HUES64 (cell line): ENCODE measurements around the gene AQP7.

ENCODE experiments used
- H3K27ac ChIP-seq: 2 replicates; pipeline ENCODE4 v1.7.0; 2013; ENCODE audit warnings: low read depth, low read length, inconsistent platforms
- H3K27me3 ChIP-seq: 2 replicates; pipeline ENCODE4 v1.6.1; 2013; ENCODE audit warnings: mild to moderate bottlenecking, low read length; ENCODE audit not compliant: insufficient read depth
- H3K36me3 ChIP-seq: 2 replicates; pipeline ENCODE4 v1.6.1; 2013; ENCODE audit warnings: mild to moderate bottlenecking, low read length; ENCODE audit not compliant: insufficient read depth
- H3K4me1 ChIP-seq: 2 replicates; pipeline ENCODE4 v1.6.1; 2013; ENCODE audit warnings: mild to moderate bottlenecking, low read length, moderate library complexity; ENCODE audit not compliant: insufficient read depth
- H3K4me3 ChIP-seq: 2 replicates; pipeline ENCODE4 v1.5.1; 2013; ENCODE audit warnings: mild to moderate bottlenecking, low read length, moderate library complexity
- H3K9ac ChIP-seq: 2 replicates; pipeline ENCODE4 v1.6.1; 2013; ENCODE audit warnings: mild to moderate bottlenecking, low read depth, low read length
- H3K9me3 ChIP-seq: 2 replicates; pipeline ENCODE4 v1.6.1; 2013; ENCODE audit warnings: low read depth, low read length; ENCODE audit not compliant: insufficient read depth
- WGBS: fragments of 150-250, 120-280 bp; methylation state at CpG from one replicate; pipeline ENCODE4 v1.1.7; 2013; ENCODE audit warnings: missing lambda C conversion rate; 5-methylcytosine and 5-hydroxymethylcytosine counted together

AQP7 gene

GRCh38 chr9:33340186-33340585, 62.2 kb downstream of the AQP7 start:
- WGBS, result 94% methylated on average over 3 of the region's 3 CpGs
- Histone ChIP-seq H3K27ac (no peak overlapping the region), H3K9me3 (peaks cover 33% of the 10 kb centered on the region), H3K9ac (no peak overlapping the region), H3K4me3 (no peak overlapping the region), H3K36me3 (peaks cover 80% of the 10 kb centered on the region), H3K4me1 (no peaks in the 10 kb centered on the region), H3K27me3 (no peaks in the 10 kb centered on the region)
